ENCODE measurements around the gene PLEKHG4B.

DNA sequence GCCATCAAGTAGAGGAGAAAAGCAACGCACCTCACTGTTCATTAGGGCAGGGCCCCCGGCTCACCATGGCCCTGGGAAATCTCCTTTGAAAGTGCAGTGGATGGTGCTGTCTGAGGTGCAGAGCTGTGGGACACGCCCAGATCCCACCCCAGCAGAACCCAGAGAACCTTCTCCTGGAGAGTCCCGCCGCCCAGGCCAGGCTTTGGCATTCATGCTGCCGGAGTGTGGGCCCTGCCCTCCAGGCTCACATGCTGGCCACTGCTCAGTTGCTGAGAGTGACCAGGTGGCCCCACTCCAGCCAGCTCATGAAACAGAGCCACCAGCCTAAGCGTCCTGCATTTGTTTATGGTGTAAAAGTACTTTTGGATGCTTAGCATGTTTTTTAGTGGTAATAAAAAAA lies 75.5 kb downstream of the PLEKHG4B start:
- TF ChIP-seq, protein P1, sequence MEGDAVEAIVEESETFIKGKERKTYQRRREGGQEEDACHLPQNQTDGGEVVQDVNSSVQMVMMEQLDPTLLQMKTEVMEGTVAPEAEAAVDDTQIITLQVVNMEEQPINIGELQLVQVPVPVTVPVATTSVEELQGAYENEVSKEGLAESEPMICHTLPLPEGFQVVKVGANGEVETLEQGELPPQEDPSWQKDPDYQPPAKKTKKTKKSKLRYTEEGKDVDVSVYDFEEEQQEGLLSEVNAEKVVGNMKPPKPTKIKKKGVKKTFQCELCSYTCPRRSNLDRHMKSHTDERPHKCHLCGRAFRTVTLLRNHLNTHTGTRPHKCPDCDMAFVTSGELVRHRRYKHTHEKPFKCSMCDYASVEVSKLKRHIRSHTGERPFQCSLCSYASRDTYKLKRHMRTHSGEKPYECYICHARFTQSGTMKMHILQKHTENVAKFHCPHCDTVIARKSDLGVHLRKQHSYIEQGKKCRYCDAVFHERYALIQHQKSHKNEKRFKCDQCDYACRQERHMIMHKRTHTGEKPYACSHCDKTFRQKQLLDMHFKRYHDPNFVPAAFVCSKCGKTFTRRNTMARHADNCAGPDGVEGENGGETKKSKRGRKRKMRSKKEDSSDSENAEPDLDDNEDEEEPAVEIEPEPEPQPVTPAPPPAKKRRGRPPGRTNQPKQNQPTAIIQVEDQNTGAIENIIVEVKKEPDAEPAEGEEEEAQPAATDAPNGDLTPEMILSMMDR (IDR thresholded peaks at IDR 0.05): no peak
- TF ChIP-seq POLR2A (IDR thresholded peaks at IDR 0.05): no peak
- TF ChIP-seq POLR2AphosphoS5 (IDR thresholded peaks at IDR 0.05): no peak
